ENCODE measurements around the gene PSME2. TPM values are rescaled to one million over a fixed set of nuclear protein-coding genes. Genes with fewer than 3 reads are reported as not detected.

PSME2 gene
- total RNA-seq, 1 experiment from 2014 or later = 126 TPM

- H2AK5ac ChIP-seq (ENCODE audit: insufficient read length, low read length) = no peak overlapping the region
- H3K9ac ChIP-seq (ENCODE audit: extremely low read depth, insufficient read length, low read length) = no peak overlapping the region
- H3K18ac ChIP-seq (ENCODE audit: insufficient read length, low read depth, low read length) = no peak overlapping the region
- H3K4me2 ChIP-seq (ENCODE audit: insufficient read depth, insufficient read length, low read length) = no peak overlapping the region
- no peak overlapping the region for H3K27ac ChIP-seq (ENCODE audit: insufficient read length, low read depth, low read length)
- Mint-ChIP-seq H3K27ac (no peak overlapping the region; a peak in 1 of 7 replicates), H3K9me3 (no peaks in the 10 kb centered on the region), H3K27me3 (ENCODE audit: low read depth) (no peaks in the 10 kb centered on the region), H3K4me1 (peaks cover 17 to 20% of the 10 kb centered on the region in 2 experiments), H3K36me3 (ENCODE audit: insufficient read depth in 1 of 3, low read depth in 3 of 3) (peaks cover 31 to 65% (median 58%) of the 10 kb centered on the region in 3 experiments), H3K4me3 (no peak overlapping the region)
- H3K56ac ChIP-seq (ENCODE audit: insufficient read length, low read depth, low read length) = no peak overlapping the region
- no peak overlapping the region for H2BK120ac ChIP-seq (ENCODE audit: low read depth, low read length, poor library complexity, severe bottlenecking)
- no peak for DNase-seq
- H3K23me2 ChIP-seq (ENCODE audit: insufficient read length, low read depth, low read length, poor library complexity, severe bottlenecking) = peaks cover 19% of the 10 kb centered on the region
- H3T11ph ChIP-seq (ENCODE audit: low read length) = no peak overlapping the region
- no peak overlapping the region for H4K91ac ChIP-seq (ENCODE audit: insufficient read length, low read depth, low read length)
- no peak overlapping the region for H3K4ac ChIP-seq (ENCODE audit: low read depth, low read length)
- no peaks in the 10 kb centered on the region for H4K20me1 ChIP-seq (ENCODE audit: control insufficient read depth, insufficient read depth, insufficient read length)
- no peak for TF ChIP-seq CTCF (conservative IDR thresholded peaks at IDR 0.05)
- no peak overlapping the region for H3K23ac ChIP-seq (ENCODE audit: insufficient read length, low read depth, low read length)
- peaks cover 4% of the 10 kb centered on the region for H3K79me1 ChIP-seq (ENCODE audit: insufficient read depth, low read depth, low read length, poor library complexity, severe bottlenecking)
- no peak overlapping the region for H2BK15ac ChIP-seq (ENCODE audit: low read depth, low read length)
- no peak overlapping the region for H4K5ac ChIP-seq (ENCODE audit: insufficient read length, low read depth, low read length)
- no peak overlapping the region for H3K14ac ChIP-seq (ENCODE audit: insufficient read depth, low read length)
- no peaks in the 10 kb centered on the region for H3K27me3 ChIP-seq (ENCODE audit: insufficient read depth, low read length)
- no peaks in the 10 kb centered on the region for H3K9me3 ChIP-seq (ENCODE audit: control insufficient read depth, low read depth, low read length)
- H3K79me2 ChIP-seq (ENCODE audit: insufficient read depth, low read length) = peaks cover 8% of the 10 kb centered on the region; the same call in 1 of the 2 replicates
- no peak overlapping the region for H2BK12ac ChIP-seq (ENCODE audit: insufficient read length, low read depth, low read length)
- no peak overlapping the region for H4K8ac ChIP-seq (replicated peaks; ENCODE audit: insufficient read length, low read depth, low read length)
- no peaks in the 10 kb centered on the region for H3K4me1 ChIP-seq (ENCODE audit: insufficient read depth, low read length)
- H2AFZ ChIP-seq (ENCODE audit: low read length) = no peak overlapping the region
- no CpG with 5 or more reads among the region's 9 CpGs for WGBS (ENCODE audit: extremely low coverage, insufficient read length, low lambda C conversion rate)
- no peak overlapping the region for H2BK20ac ChIP-seq (ENCODE audit: low read depth, low read length, poor library complexity, severe bottlenecking)
- H2BK5ac ChIP-seq (ENCODE audit: insufficient read length, low read length) = no peak overlapping the region
Observed at GRCh38 chr14:24150567-24150966, 4.2 kb upstream of the PSME2 start.
